Mesothelial cell of epicardium (in vitro differentiated cells): ENCODE data around the gene ING3. TPM values are rescaled to one million over a fixed set of nuclear protein-coding genes. Genes with fewer than 3 reads are reported as not detected.

Source experiments
- DNase-seq, 2 experiments: peaks; one replicate each; pipeline ENCODE4 v3.0.0; 2021; ENCODE audit warnings: low spot score in 2 of 2; ENCODE audit not compliant: unreplicated experiment in 2 of 2
- H3K27ac Mint-ChIP-seq: 2 replicates; pipeline ENCODE4 v1.8.0; 2021; ENCODE audit warnings: mixed read lengths
- H3K27me3 Mint-ChIP-seq: 2 replicates; pipeline ENCODE4 v1.8.0; 2021; ENCODE audit warnings: low read depth, mixed read lengths
- H3K36me3 Mint-ChIP-seq: 2 replicates; pipeline ENCODE4 v1.8.0; 2021; ENCODE audit warnings: mixed read lengths
- H3K4me1 Mint-ChIP-seq: 2 replicates; pipeline ENCODE4 v1.8.0; 2021; ENCODE audit warnings: mixed read lengths
- H3K4me3 Mint-ChIP-seq: 2 replicates; pipeline ENCODE4 v1.8.0; 2021; ENCODE audit warnings: mild to moderate bottlenecking, moderate library complexity, mixed read lengths
- H3K9me3 Mint-ChIP-seq: 2 replicates; pipeline ENCODE4 v1.8.0; 2021; ENCODE audit warnings: mixed read lengths
- total RNA-seq: library from RNA; stranded (reverse); gene quantifications from 3 replicates; pipeline ENCODE4 v1.2.1, GENCODE V29; 2021
- TF ChIP-seq, protein P1 (sequence below): fragments of 200-600 bp; sonication (generic); IDR thresholded peaks from one replicate; pipeline ENCODE4 v1.5.0; 2021; ENCODE audit warnings: antibody characterized with exemption; ENCODE audit not compliant: unreplicated experiment

Gene ING3
- total RNA-seq, 1 donor from 2014 or later: 20.2 TPM

DNA sequence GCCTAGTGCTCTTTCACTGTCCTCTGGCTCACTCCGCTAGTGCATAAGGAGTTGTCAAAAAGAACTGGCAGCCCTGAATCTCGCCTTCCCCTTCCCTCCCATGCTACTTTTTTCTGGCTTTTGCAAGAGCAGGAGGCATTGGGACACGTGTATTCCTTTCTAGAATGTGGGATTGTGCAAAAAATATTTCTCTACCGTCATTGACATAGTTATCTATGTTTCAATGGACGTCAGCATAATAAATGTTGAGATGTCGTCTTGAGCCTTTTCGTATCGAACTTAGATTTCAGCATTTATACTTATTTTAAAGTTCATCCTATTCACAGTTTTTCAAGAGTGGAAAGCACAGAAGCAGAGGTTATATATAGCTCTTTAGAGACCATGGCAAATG, 727 bp downstream of the ING3 start:
- peak overlapping the region; percentile 88 for H3K4me3 Mint-ChIP-seq
- no peak for DNase-seq
- H3K4me1 Mint-ChIP-seq: peaks cover 21% of the 10 kb centered on the region
- TF ChIP-seq, protein P1, sequence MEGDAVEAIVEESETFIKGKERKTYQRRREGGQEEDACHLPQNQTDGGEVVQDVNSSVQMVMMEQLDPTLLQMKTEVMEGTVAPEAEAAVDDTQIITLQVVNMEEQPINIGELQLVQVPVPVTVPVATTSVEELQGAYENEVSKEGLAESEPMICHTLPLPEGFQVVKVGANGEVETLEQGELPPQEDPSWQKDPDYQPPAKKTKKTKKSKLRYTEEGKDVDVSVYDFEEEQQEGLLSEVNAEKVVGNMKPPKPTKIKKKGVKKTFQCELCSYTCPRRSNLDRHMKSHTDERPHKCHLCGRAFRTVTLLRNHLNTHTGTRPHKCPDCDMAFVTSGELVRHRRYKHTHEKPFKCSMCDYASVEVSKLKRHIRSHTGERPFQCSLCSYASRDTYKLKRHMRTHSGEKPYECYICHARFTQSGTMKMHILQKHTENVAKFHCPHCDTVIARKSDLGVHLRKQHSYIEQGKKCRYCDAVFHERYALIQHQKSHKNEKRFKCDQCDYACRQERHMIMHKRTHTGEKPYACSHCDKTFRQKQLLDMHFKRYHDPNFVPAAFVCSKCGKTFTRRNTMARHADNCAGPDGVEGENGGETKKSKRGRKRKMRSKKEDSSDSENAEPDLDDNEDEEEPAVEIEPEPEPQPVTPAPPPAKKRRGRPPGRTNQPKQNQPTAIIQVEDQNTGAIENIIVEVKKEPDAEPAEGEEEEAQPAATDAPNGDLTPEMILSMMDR: no peak
- peaks cover 7% of the 10 kb centered on the region for H3K36me3 Mint-ChIP-seq
- H3K9me3 Mint-ChIP-seq: no peaks in the 10 kb centered on the region
- H3K27ac Mint-ChIP-seq: peak overlapping the region; percentile 99
- no peaks in the 10 kb centered on the region for H3K27me3 Mint-ChIP-seq

DNA sequence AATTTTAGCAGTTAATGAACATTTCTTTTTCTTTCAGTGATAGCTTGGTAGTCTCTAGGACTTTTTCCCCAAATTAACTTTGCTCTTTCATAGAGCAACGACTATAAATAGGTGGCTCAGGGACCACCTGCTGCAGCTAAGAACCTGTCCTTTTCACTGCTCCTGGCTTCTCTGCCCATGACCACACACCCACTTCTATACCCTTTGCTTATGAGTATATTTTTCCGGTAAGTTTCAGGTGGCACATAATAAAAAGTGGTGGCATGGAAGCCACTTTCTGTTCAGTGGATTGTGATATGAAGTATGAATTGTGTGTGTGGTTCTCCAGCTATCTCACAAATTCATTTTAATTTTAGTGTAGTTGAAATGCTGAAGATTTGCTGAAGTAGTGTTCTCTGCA, 1.2 kb downstream of the ING3 start:
- DNase-seq: no peak
- no peaks in the 10 kb centered on the region for H3K9me3 Mint-ChIP-seq
- no peaks in the 10 kb centered on the region for H3K27me3 Mint-ChIP-seq
- TF ChIP-seq, protein P1: no peak
- H3K4me1 Mint-ChIP-seq: peaks cover 21% of the 10 kb centered on the region
- H3K27ac Mint-ChIP-seq: no peak overlapping the region
- peaks cover 8% of the 10 kb centered on the region for H3K36me3 Mint-ChIP-seq
- peak overlapping the region; percentile 88 for H3K4me3 Mint-ChIP-seq

DNA sequence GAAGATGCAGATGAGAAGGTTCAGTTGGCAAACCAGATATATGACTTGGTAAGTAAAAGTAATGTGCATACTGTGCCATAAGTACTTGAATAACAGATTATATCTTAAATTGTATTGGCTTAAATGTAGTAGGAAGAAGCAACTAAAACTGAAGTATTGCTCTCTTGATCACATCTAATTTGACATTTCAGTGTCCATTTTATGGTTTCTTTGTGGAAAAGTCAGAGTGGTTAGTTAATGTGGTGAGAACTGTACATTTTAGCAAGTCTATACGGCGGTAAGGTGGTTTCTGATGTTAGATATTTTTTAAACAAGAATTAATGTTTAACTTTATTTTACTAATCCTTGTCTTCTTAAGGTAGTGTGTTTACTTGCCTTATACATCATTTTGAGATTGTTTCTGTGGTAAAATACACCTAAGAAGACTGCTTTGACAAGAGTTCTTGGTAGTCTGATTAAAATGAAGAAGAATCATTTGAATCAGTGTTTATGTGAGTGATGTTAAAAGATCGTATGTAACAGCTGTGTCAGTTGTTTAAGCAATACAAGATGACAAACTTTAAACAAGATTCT, 5.1 kb downstream of the ING3 start:
- Mint-ChIP-seq H3K27me3 (no peaks in the 10 kb centered on the region), H3K9me3 (no peaks in the 10 kb centered on the region), H3K4me1 (peaks cover 12% of the 10 kb centered on the region), H3K36me3 (peaks cover 24% of the 10 kb centered on the region), H3K4me3 (no peak overlapping the region), H3K27ac (no peak overlapping the region)
- no peak for DNase-seq
- TF ChIP-seq, protein P1: no peak

DNA sequence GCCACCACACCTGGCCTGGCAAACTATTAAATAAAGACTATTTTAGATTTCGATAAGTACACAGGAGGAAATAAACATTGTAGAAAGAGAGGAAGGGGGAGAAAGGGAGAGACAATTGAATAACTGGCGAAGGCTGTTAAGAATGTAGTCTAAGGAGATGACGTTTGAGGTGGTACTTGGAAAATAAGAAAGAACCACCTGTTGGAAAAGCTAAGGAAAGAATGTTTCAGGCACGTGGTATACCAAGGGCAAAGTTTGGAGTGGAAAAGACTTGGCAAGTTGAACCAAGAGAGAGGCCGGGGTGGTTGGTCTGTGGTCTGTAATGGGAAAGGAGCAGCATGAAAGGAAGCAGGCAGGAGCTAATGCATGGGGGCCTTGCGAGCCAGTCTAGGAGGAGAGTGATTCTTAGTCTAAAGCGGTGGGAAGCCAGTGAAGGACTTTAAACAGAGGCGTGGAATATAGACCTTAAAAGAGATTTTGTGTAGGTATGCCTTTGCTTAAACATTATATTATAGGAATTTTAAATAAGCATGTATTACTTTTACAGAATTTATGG, 9.4 kb downstream of the ING3 start:
- TF ChIP-seq, protein P1: no peak
- no peak for DNase-seq
- Mint-ChIP-seq H3K27ac (no peak overlapping the region), H3K9me3 (no peaks in the 10 kb centered on the region), H3K36me3 (peaks cover 27% of the 10 kb centered on the region), H3K4me3 (no peak overlapping the region), H3K4me1 (no peaks in the 10 kb centered on the region), H3K27me3 (no peaks in the 10 kb centered on the region)

DNA sequence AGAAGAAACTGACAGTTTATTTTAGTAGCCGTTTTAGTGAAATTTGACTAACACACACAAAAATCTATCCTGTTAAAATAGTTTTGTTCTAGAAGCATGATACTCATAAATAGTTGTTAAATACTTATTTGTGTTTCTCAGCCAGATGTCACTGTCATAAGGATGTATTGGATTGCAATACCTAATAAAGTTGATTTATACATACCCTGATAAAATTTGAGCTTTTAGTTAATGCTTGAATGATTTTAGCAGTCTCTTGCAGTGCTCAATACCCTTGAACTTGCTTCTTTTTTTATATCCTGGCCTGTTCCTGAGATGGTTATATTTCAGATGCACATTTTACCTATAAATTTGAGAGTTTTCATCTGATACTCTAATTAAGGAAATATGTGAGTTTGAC, 10.1 kb downstream of the ING3 start:
- no peaks in the 10 kb centered on the region for H3K4me1 Mint-ChIP-seq
- TF ChIP-seq, protein P1: no peak
- H3K9me3 Mint-ChIP-seq: no peaks in the 10 kb centered on the region
- no peak for DNase-seq
- H3K4me3 Mint-ChIP-seq: no peak overlapping the region
- H3K36me3 Mint-ChIP-seq: peaks cover 24% of the 10 kb centered on the region
- H3K27ac Mint-ChIP-seq: no peak overlapping the region
- no peaks in the 10 kb centered on the region for H3K27me3 Mint-ChIP-seq
